IPS DF 6.9 (cell line): Measurements from ENCODE around the gene ARID1A.

Source experiments
- DNase-seq: peaks from one replicate; pipeline ENCODE4 v3.0.0-alpha.2; 2013; ENCODE audit warnings: low read depth, low spot score
- H3K27ac ChIP-seq: one replicate; pipeline ENCODE4 v1.5.1; 2013; ENCODE audit warnings: low read length, control low read depth
- H3K27me3 ChIP-seq: 2 replicates; pipeline ENCODE4 v1.6.1; 2013; ENCODE audit warnings: mild to moderate bottlenecking, low read length; ENCODE audit not compliant: control insufficient read depth, insufficient read depth
- H3K36me3 ChIP-seq: 2 replicates; pipeline ENCODE4 v1.6.1; 2013; ENCODE audit warnings: low read length; ENCODE audit not compliant: control insufficient read depth, insufficient read depth
- H3K4me1 ChIP-seq: 2 replicates; pipeline ENCODE4 v1.6.1; 2013; ENCODE audit warnings: low read length; ENCODE audit not compliant: control insufficient read depth, insufficient read depth
- H3K4me3 ChIP-seq: 2 replicates; pipeline ENCODE4 v1.5.1; 2013; ENCODE audit warnings: mild to moderate bottlenecking, low read length
- H3K9me3 ChIP-seq: 2 replicates; pipeline ENCODE4 v1.6.1; 2013; ENCODE audit warnings: low read length, inconsistent platforms; ENCODE audit not compliant: control insufficient read depth, insufficient read depth
- WGBS: extraction: QIAGEN DNeasy Blood & Tissue Kit; methylation state at CpG from one replicate; pipeline ENCODE4 v1.1.7; 2013; ENCODE audit warnings: mixed read lengths, missing lambda C conversion rate; ENCODE audit not compliant: insufficient read length, insufficient coverage; 5-methylcytosine and 5-hydroxymethylcytosine counted together

The ARID1A gene

GRCh38 chr1:26781206-26781825 lies 85.5 kb downstream of the ARID1A start:
- Histone ChIP-seq H3K9me3 (no peaks in the 10 kb centered on the region), H3K4me1 (peaks cover 2% of the 10 kb centered on the region; the same call in 1 of the 2 replicates), H3K36me3 (peaks cover 27% of the 10 kb centered on the region), H3K27me3 (no peaks in the 10 kb centered on the region), H3K27ac (no peak overlapping the region), H3K4me3 (no peak overlapping the region)
- no peak for DNase-seq
- no CpG with 5 or more reads among the region's 11 CpGs for WGBS

GRCh38 chr1:26782521-26783212 lies 86.9 kb downstream of the ARID1A start:
- H3K27ac ChIP-seq, result no peak overlapping the region
- no peaks in the 10 kb centered on the region for H3K27me3 ChIP-seq
- no peaks in the 10 kb centered on the region for H3K9me3 ChIP-seq
- H3K4me3 ChIP-seq, result no peak overlapping the region
- peaks cover 22% of the 10 kb centered on the region for H3K36me3 ChIP-seq
- peaks cover 7% of the 10 kb centered on the region for H3K4me1 ChIP-seq
- no peak for DNase-seq
- WGBS, result no CpG with 5 or more reads among the region's 3 CpGs

GRCh38 chr1:26783646-26784022 lies 87.8 kb downstream of the ARID1A start:
- Histone ChIP-seq H3K4me3 (no peak overlapping the region), H3K9me3 (no peaks in the 10 kb centered on the region), H3K27me3 (no peaks in the 10 kb centered on the region), H3K36me3 (peaks cover 18% of the 10 kb centered on the region), H3K4me1 (peaks cover 7% of the 10 kb centered on the region), H3K27ac (no peak overlapping the region)
- WGBS, result no CpG with 5 or more reads among the region's 5 CpGs
- DNase-seq, result no peak

GRCh38 chr1:26784023-26784871 lies 88.4 kb downstream of the ARID1A start:
- WGBS, result no CpG with 5 or more reads among the region's 2 CpGs
- no peaks in the 10 kb centered on the region for H3K9me3 ChIP-seq
- no peak overlapping the region for H3K27ac ChIP-seq
- H3K4me3 ChIP-seq, result no peak overlapping the region
- no peak for DNase-seq
- peaks cover 17% of the 10 kb centered on the region for H3K36me3 ChIP-seq
- no peaks in the 10 kb centered on the region for H3K27me3 ChIP-seq
- peaks cover 10% of the 10 kb centered on the region for H3K4me1 ChIP-seq

GRCh38 chr1:26784886-26785285 lies 89.1 kb downstream of the ARID1A start:
- Histone ChIP-seq H3K27ac (no peak overlapping the region), H3K9me3 (no peaks in the 10 kb centered on the region), H3K36me3 (peaks cover 11% of the 10 kb centered on the region), H3K4me3 (no peak overlapping the region), H3K27me3 (no peaks in the 10 kb centered on the region), H3K4me1 (peaks cover 10% of the 10 kb centered on the region)
- WGBS, result no CpG with 5 or more reads among the region's 1 CpG
- DNase-seq, result no peak

GRCh38 chr1:26785611-26786436 lies 90.0 kb downstream of the ARID1A start:
- no peak for DNase-seq
- Histone ChIP-seq H3K4me1 (peaks cover 10% of the 10 kb centered on the region), H3K27me3 (no peaks in the 10 kb centered on the region), H3K36me3 (peaks cover 2% of the 10 kb centered on the region; the same call in 1 of the 2 replicates), H3K9me3 (no peaks in the 10 kb centered on the region), H3K4me3 (no peak overlapping the region), H3K27ac (no peak overlapping the region)
- no CpG with 5 or more reads among the region's 5 CpGs for WGBS

- no peak for DNase-seq
- Histone ChIP-seq H3K4me1 (peaks cover 10% of the 10 kb centered on the region), H3K9me3 (no peaks in the 10 kb centered on the region), H3K27me3 (no peaks in the 10 kb centered on the region), H3K36me3 (no peaks in the 10 kb centered on the region), H3K27ac (no peak overlapping the region), H3K4me3 (no peak overlapping the region; the same call in 1 of the 2 replicates)
- no CpG with 5 or more reads among the region's 12 CpGs for WGBS
Measured at GRCh38 chr1:26786437-26787380, 90.9 kb downstream of the ARID1A start.

- Histone ChIP-seq H3K27me3 (no peaks in the 10 kb centered on the region), H3K36me3 (no peaks in the 10 kb centered on the region), H3K4me1 (peaks cover 10% of the 10 kb centered on the region), H3K27ac (no peak overlapping the region), H3K4me3 (peak overlapping the region; percentile 78; the same call in 1 of the 2 replicates), H3K9me3 (no peaks in the 10 kb centered on the region)
- WGBS, result no CpG with 5 or more reads among the region's 11 CpGs
- DNase-seq, result no peak
Measured at GRCh38 chr1:26787381-26787705, 91.5 kb downstream of the ARID1A start.

- H3K4me3 ChIP-seq, result peak within 1 kb of the TSS; percentile 78
- no peaks in the 10 kb centered on the region for H3K27me3 ChIP-seq
- H3K36me3 ChIP-seq, result no peaks in the 10 kb centered on the region
- H3K9me3 ChIP-seq, result no peaks in the 10 kb centered on the region
- no peak for DNase-seq
- no peak within 1 kb of the TSS for H3K27ac ChIP-seq
- whole genome bisulfite sequencing, result no CpG with 5 or more reads among the region's 63 CpGs
- H3K4me1 ChIP-seq, result peaks cover 10% of the 10 kb centered on the region
Measured at GRCh38 chr1:26787706-26788514, 92.1 kb downstream of the ARID1A start, which contains the start of gene PIGV. Gene PIGV (plus strand): TSS chr1:26787950. CDS start chr1:26790816, 2,866 bp downstream.
